Stomach (tissue), 4 donors: ENCODE data around the gene MOCS1.

Source experiments
- CTCF ChIP-seq, 7 experiments: fragments of 450-650 bp in 4 of 7; fragments of 200-600 bp in 3 of 7; sonication (generic) in 3 of 7; IDR thresholded peaks; one replicate each; pipeline ENCODE4 v1.5.1; 2016 to 2019; ENCODE audit warnings: antibody characterized with exemption in 7 of 7, control low read depth in 2 of 7, mild to moderate bottlenecking in 1 of 7
- EP300 ChIP-seq: sonication (generic); formaldehyde crosslinking; IDR thresholded peaks from one replicate; pipeline ENCODE4 v1.6.1; 2017; ENCODE audit warnings: antibody characterized with exemption
- POLR2A ChIP-seq, 4 donors: fragments of 450-650 bp; IDR thresholded peaks; one replicate each; pipeline ENCODE4 v1.6.1; 2016; ENCODE audit warnings: antibody characterized with exemption in 4 of 4, control low read depth in 2 of 4, mild to moderate bottlenecking in 1 of 4, moderate library complexity in 1 of 4
- POLR2AphosphoS5 ChIP-seq, 3 donors: sonication (generic); formaldehyde crosslinking; IDR thresholded peaks; one replicate each; pipeline ENCODE4 v1.6.1; 2016; ENCODE audit warnings: antibody characterized with exemption in 3 of 3

- TF ChIP-seq POLR2A (IDR thresholded peaks at IDR 0.05) (no peak), CTCF (IDR thresholded peaks at IDR 0.05) (no peak), POLR2AphosphoS5 (IDR thresholded peaks at IDR 0.05) (no peak), EP300 (no peak)
Observed at GRCh38 chr6:39951191-39951590, 16.9 kb upstream of the MOCS1 start.
